Liver (tissue), 3 donors: Measurements from ENCODE around the gene SLC4A8.

Source experiments
- HNF4A ChIP-seq, 2 donors: conservative IDR thresholded peaks; 2 replicates each; pipeline ENCODE4 v1.6.1; 2016; ENCODE audit warnings: antibody characterized with exemption in 2 of 2, mild to moderate bottlenecking in 2 of 2
- RAD21 ChIP-seq, 2 donors: IDR thresholded peaks; 2 replicates each; pipeline ENCODE4 v1.6.1; 2016; ENCODE audit warnings: antibody characterized with exemption in 2 of 2, mild to moderate bottlenecking in 2 of 2
- TF ChIP-seq, protein P1 (sequence below): fragments of 150-350 bp; IDR thresholded peaks from 2 replicates; pipeline ENCODE4 v1.5.1; 2017; ENCODE audit warnings: improper control_type of control experiment, low read depth, low read length; ENCODE audit not compliant: missing input control
- TF ChIP-seq, protein P2 (sequence below): IDR thresholded peaks from 2 replicates; pipeline ENCODE4 v1.6.1; 2016; ENCODE audit warnings: antibody characterized with exemption
- TF ChIP-seq, protein P3 (sequence below): IDR thresholded peaks from 2 replicates; pipeline ENCODE4 v1.6.1; 2016; ENCODE audit warnings: antibody characterized with exemption
- TF ChIP-seq, protein P4 (sequence below): IDR thresholded peaks from 2 replicates; pipeline ENCODE4 v1.6.1; 2016; ENCODE audit warnings: antibody characterized with exemption
- donor health status: healthy.
- donor health status: healthy.

DNA sequence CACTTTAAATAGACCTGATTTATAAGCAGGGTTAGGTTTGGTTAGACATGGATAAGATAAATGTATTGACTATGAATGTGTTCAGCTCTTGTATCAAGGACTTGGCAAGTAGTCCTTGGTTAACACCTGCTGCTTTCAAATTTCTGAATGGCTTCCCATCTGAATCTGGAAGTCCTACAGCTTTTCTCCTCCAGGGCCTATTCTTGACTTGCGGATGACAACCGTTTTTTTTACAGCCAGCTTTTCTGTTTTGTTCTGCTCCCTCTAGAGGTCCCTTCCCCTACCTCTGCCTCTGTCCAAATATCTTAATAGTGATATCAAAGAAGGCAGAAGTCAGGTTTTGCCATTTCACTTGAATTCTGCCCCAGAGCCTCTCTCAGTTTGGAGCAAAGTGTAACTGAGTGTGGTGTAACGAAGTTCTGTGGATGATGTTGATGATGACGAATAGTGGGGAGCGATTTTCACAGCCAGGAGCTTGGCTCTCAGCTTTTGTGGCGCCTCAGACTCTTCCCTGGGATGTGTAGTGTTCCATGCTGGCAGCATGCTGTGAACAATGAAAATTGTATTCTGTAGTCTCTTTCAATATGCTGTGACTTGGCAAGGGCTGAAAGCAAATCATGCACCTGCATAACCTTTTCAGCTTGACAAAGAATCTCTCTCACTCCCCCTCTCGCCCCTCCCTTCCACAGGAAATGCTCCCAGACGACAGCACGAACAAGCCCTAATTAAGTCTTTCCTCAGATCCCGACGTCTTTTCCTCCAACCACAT lies 5.0 kb upstream of the SLC4A8 start:
- no peak for TF ChIP-seq RAD21 (IDR thresholded peaks at IDR 0.05)
- TF ChIP-seq, protein P1, sequence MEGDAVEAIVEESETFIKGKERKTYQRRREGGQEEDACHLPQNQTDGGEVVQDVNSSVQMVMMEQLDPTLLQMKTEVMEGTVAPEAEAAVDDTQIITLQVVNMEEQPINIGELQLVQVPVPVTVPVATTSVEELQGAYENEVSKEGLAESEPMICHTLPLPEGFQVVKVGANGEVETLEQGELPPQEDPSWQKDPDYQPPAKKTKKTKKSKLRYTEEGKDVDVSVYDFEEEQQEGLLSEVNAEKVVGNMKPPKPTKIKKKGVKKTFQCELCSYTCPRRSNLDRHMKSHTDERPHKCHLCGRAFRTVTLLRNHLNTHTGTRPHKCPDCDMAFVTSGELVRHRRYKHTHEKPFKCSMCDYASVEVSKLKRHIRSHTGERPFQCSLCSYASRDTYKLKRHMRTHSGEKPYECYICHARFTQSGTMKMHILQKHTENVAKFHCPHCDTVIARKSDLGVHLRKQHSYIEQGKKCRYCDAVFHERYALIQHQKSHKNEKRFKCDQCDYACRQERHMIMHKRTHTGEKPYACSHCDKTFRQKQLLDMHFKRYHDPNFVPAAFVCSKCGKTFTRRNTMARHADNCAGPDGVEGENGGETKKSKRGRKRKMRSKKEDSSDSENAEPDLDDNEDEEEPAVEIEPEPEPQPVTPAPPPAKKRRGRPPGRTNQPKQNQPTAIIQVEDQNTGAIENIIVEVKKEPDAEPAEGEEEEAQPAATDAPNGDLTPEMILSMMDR = no peak
- TF ChIP-seq, protein P2, sequence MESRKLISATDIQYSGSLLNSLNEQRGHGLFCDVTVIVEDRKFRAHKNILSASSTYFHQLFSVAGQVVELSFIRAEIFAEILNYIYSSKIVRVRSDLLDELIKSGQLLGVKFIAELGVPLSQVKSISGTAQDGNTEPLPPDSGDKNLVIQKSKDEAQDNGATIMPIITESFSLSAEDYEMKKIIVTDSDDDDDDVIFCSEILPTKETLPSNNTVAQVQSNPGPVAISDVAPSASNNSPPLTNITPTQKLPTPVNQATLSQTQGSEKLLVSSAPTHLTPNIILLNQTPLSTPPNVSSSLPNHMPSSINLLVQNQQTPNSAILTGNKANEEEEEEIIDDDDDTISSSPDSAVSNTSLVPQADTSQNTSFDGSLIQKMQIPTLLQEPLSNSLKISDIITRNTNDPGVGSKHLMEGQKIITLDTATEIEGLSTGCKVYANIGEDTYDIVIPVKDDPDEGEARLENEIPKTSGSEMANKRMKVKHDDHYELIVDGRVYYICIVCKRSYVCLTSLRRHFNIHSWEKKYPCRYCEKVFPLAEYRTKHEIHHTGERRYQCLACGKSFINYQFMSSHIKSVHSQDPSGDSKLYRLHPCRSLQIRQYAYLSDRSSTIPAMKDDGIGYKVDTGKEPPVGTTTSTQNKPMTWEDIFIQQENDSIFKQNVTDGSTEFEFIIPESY = no peak
- TF ChIP-seq, protein P3, sequence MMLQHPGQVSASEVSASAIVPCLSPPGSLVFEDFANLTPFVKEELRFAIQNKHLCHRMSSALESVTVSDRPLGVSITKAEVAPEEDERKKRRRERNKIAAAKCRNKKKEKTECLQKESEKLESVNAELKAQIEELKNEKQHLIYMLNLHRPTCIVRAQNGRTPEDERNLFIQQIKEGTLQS = no peak
- no peak for TF ChIP-seq HNF4A (conservative IDR thresholded peaks at IDR 0.05)
- TF ChIP-seq, protein P4, sequence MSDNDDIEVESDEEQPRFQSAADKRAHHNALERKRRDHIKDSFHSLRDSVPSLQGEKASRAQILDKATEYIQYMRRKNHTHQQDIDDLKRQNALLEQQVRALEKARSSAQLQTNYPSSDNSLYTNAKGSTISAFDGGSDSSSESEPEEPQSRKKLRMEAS = no peak
